ENCODE data around the gene ZBTB14. TPM values are rescaled to one million over a fixed set of nuclear protein-coding genes. Genes with fewer than 3 reads are reported as not detected.

The ZBTB14 gene
- total RNA-seq, 1 experiment from 2014 or later: 15.1 TPM

GRCh38 chr18:5300476-5301010 lies 5.0 kb upstream of the ZBTB14 start (continued):
- no peak for TF ChIP-seq ATF1 (CRISPR knock-in tag; IDR thresholded peaks at IDR 0.05)

GRCh38 chr18:5298156-5298852 lies 2.8 kb upstream of the ZBTB14 start:
- no peak for TF ChIP-seq NFE2L1 (CRISPR knock-in tag; IDR thresholded peaks at IDR 0.05)
- TF ChIP-seq GABPB1 (CRISPR knock-in tag; IDR thresholded peaks at IDR 0.05): 0 out of 2 replicates have a peak, but pooled peaks have one; percentile 41
- TF ChIP-seq OVOL2 (CRISPR knock-in tag; IDR thresholded peaks at IDR 0.05; ENCODE audit: borderline replicate concordance): no peak
- H3K27me3 Mint-ChIP-seq (ENCODE audit: low read depth): peaks cover 31% of the 10 kb centered on the region
- ChIA-PET POLR2A (no interaction called here), CTCF (no interaction called here)
- H3K4me3 Mint-ChIP-seq: no peak overlapping the region
- H3K4me1 Mint-ChIP-seq: peaks cover 22% of the 10 kb centered on the region
- no peak overlapping the region for H3K27ac Mint-ChIP-seq
- H3K9me3 Mint-ChIP-seq: no peaks in the 10 kb centered on the region
- DNase-seq (ENCODE audit: low spot score) (no peak), ATAC-seq (no peak)
- H3K36me3 Mint-ChIP-seq: no peaks in the 10 kb centered on the region

GRCh38 chr18:5297597-5297996 lies 2.1 kb upstream of the ZBTB14 start:
- no peaks in the 10 kb centered on the region for H3K9me3 Mint-ChIP-seq
- H3K4me1 Mint-ChIP-seq: peaks cover 22% of the 10 kb centered on the region
- H3K36me3 Mint-ChIP-seq: 0 out of 2 replicates have a peak, but pooled peaks cover under 1% of the 10 kb centered on the region
- no peak overlapping the region for H3K4me3 Mint-ChIP-seq
- H3K27me3 Mint-ChIP-seq (ENCODE audit: low read depth): peaks cover 31% of the 10 kb centered on the region
- TF ChIP-seq SP1 (CRISPR knock-in tag; conservative IDR thresholded peaks at IDR 0.05) (no peak), ZNF263 (CRISPR knock-in tag; IDR thresholded peaks at IDR 0.05; ENCODE audit: low read depth) (no peak), MAX (CRISPR knock-in tag; IDR thresholded peaks at IDR 0.05) (no peak), CREB1 (CRISPR knock-in tag; IDR thresholded peaks at IDR 0.05) (no peak)
- POLR2A ChIA-PET: no interaction called here
- DNase-seq (ENCODE audit: low spot score): no peak
- no peak for ATAC-seq
- CTCF ChIA-PET: no interaction called here
- H3K27ac Mint-ChIP-seq: no peak overlapping the region

- peak overlapping the region; percentile 90 for H3K4me3 Mint-ChIP-seq
- no peak for TF ChIP-seq ZNF425 (CRISPR knock-in tag; conservative IDR thresholded peaks at IDR 0.05)
- TF ChIP-seq ATF6 (CRISPR knock-in tag; IDR thresholded peaks at IDR 0.05): no peak
- TF ChIP-seq OVOL2 (CRISPR knock-in tag; IDR thresholded peaks at IDR 0.05; ENCODE audit: borderline replicate concordance): no peak
- TF ChIP-seq TEAD1 (CRISPR knock-in tag; IDR thresholded peaks at IDR 0.05): peak; percentile 71
- TF ChIP-seq ATF1 (CRISPR knock-in tag; IDR thresholded peaks at IDR 0.05): no peak
- peak; percentile 24; the same call in 1 of the 2 replicates for TF ChIP-seq USF1 (CRISPR knock-in tag; IDR thresholded peaks at IDR 0.05)
- peak; percentile 30; the same call in 1 of the 2 replicates for TF ChIP-seq JUN (CRISPR knock-in tag; IDR thresholded peaks at IDR 0.05)
- no peak for TF ChIP-seq NFYB (CRISPR knock-in tag; conservative IDR thresholded peaks at IDR 0.05; ENCODE audit: low read depth)
- 0 out of 2 replicates have a peak, but pooled peaks have one; percentile 53 for TF ChIP-seq ETV6 (CRISPR knock-in tag; IDR thresholded peaks at IDR 0.05)
- peak; percentile 11; the same call in 1 of the 2 replicates for TF ChIP-seq NFE2L1 (CRISPR knock-in tag; IDR thresholded peaks at IDR 0.05)
- peak; percentile 53; the same call in 1 of the 2 replicates for TF ChIP-seq CREM (CRISPR knock-in tag; IDR thresholded peaks at IDR 0.05)
- TF ChIP-seq ZNF263 (CRISPR knock-in tag; IDR thresholded peaks at IDR 0.05; ENCODE audit: low read depth): no peak
- no peak for TF ChIP-seq MLX (CRISPR knock-in tag; IDR thresholded peaks at IDR 0.05)
- no peak for TF ChIP-seq ZNF317 (CRISPR knock-in tag; IDR thresholded peaks at IDR 0.05; ENCODE audit: borderline replicate concordance, low read depth)
Measured at GRCh38 chr18:5296706-5297320, 1.3 kb upstream of the ZBTB14 start.

More at GRCh38 chr18:5296706-5297320, 1.3 kb upstream of the ZBTB14 start:
- Mint-ChIP-seq H3K4me1 (peaks cover 22% of the 10 kb centered on the region), H3K9me3 (no peaks in the 10 kb centered on the region), H3K27ac (peak overlapping the region; percentile 97), H3K36me3 (peaks cover 6% of the 10 kb centered on the region), H3K27me3 (ENCODE audit: low read depth) (peaks cover 31% of the 10 kb centered on the region)
- ChIA-PET POLR2A (interaction anchor here (0.5 to 3.2 kb wide), 4 partner anchors 38 to 158 kb away, joined by 3 to 25 read pairs (median 4); no protein-coding TSS in a partner anchor), CTCF (interaction anchor here (1.4 kb wide), 1 partner anchor 59 kb away, joined by 6 read pairs; no protein-coding TSS in a partner anchor)
- ATAC-seq (peak; percentile 31), DNase-seq (ENCODE audit: low spot score) (peak; percentile 81)

Data from WTC11 (cell line).